Keratinocyte (primary cell): ENCODE measurements around the gene PI3. TPM values are rescaled to one million over a fixed set of nuclear protein-coding genes. Genes with fewer than 3 reads are reported as not detected.

Experiments
- DNase-seq: peaks from one replicate; pipeline ENCODE4 v3.0.0-alpha.2; 2011; ENCODE audit warnings: low read depth, missing footprints, low spot score
- FAIRE-seq: peaks from 2 replicates; lab custom pipeline; 2011; peaks lifted over from hg19 to GRCh38; lab: Jason Lieb, UNC
- H2AFZ ChIP-seq: 2 replicates; pipeline ENCODE4 v1.6.0; 2012; ENCODE audit warnings: low read length, control low read depth, inconsistent platforms; ENCODE audit not compliant: control insufficient read depth
- H3K27ac ChIP-seq: 2 replicates; pipeline ENCODE4 v1.5.1; 2011; ENCODE audit warnings: low read length; ENCODE audit not compliant: control insufficient read depth, insufficient read depth
- H3K27me3 ChIP-seq: 3 replicates; pipeline ENCODE4 v1.6.0; 2011; ENCODE audit warnings: low read length; ENCODE audit not compliant: control insufficient read depth, insufficient read depth; ENCODE audit errors: extremely low read depth
- H3K36me3 ChIP-seq, 2 experiments: 2 replicates in 1 of 2; 3 replicates in 1 of 2; pipeline ENCODE4 v1.5.1; 2011; ENCODE audit warnings: low read length in 2 of 2, mild to moderate bottlenecking in 1 of 2; ENCODE audit not compliant: control insufficient read depth in 2 of 2, insufficient read depth in 2 of 2; ENCODE audit errors: extremely low read depth in 1 of 2
- H3K4me1 ChIP-seq: 3 replicates; pipeline ENCODE4 v1.5.1; 2011; ENCODE audit warnings: low read length; ENCODE audit not compliant: control insufficient read depth, insufficient read depth; ENCODE audit errors: extremely low read depth
- H3K4me2 ChIP-seq: 3 replicates; pipeline ENCODE4 v1.6.0; 2011; ENCODE audit warnings: low read depth, low read length; ENCODE audit not compliant: control insufficient read depth, insufficient read depth; ENCODE audit errors: extremely low read depth
- H3K4me3 ChIP-seq, 3 experiments: fragments of 200-600 bp in 1 of 3; sonication (generic) in 1 of 3; 2 replicates in 2 of 3; 3 replicates in 1 of 3; pipeline ENCODE4 v1.5.1; 2011 to 2016; ENCODE audit warnings: low read length in 3 of 3, mild to moderate bottlenecking in 3 of 3, control low read depth in 2 of 3, inconsistent platforms in 1 of 3, low read depth in 1 of 3, mixed read lengths in 1 of 3, mixed run types in 1 of 3, moderate library complexity in 1 of 3; ENCODE audit not compliant: control insufficient read depth in 2 of 3, insufficient read depth in 2 of 3; ENCODE audit errors: extremely low read depth in 1 of 3
- H3K79me2 ChIP-seq: 2 replicates; pipeline ENCODE4 v1.6.0; 2012; ENCODE audit warnings: low read length; ENCODE audit not compliant: control insufficient read depth, insufficient read depth
- H3K9ac ChIP-seq: 3 replicates; pipeline ENCODE4 v1.6.0; 2011; ENCODE audit warnings: low read length; ENCODE audit not compliant: control insufficient read depth, insufficient read depth; ENCODE audit errors: extremely low read depth
- H3K9me1 ChIP-seq: 3 replicates; pipeline ENCODE4 v1.6.0; 2011; ENCODE audit warnings: low read length; ENCODE audit not compliant: control insufficient read depth, insufficient read depth; ENCODE audit errors: extremely low read depth
- H3K9me3 ChIP-seq: 2 replicates; pipeline ENCODE4 v1.5.1; 2012; ENCODE audit warnings: low read depth, low read length; ENCODE audit not compliant: control insufficient read depth
- H4K20me1 ChIP-seq: 3 replicates; pipeline ENCODE4 v1.6.0; 2011; ENCODE audit warnings: low read length; ENCODE audit not compliant: control insufficient read depth, insufficient read depth; ENCODE audit errors: extremely low read depth
- EZH2 ChIP-seq: IDR thresholded peaks from one replicate; pipeline ENCODE4 v1.6.1; 2012; ENCODE audit warnings: inconsistent platforms, mild to moderate bottlenecking, low read length, moderate library complexity
- dilution Hi-C: fragments of 300-500 bp; cut with MboI; formaldehyde crosslinking; loops from one replicate; pipeline ENCODE4 v1.7.0; 2020; ENCODE audit warnings: low sequenced_read_pairs; ENCODE audit not compliant: extremely low pct_ligation_motif_present
- polyA plus RNA-seq, 5 experiments: library from polyadenylated mRNA; depleted of rRNA in 3 of 5; stranded (reverse) in 3 of 5; stranded (forward) in 1 of 5; unstranded in 1 of 5; fragments of >200 nt; gene quantifications; 1 replicate in 1 of 5; 2 replicates in 3 of 5; 3 replicates in 1 of 5; pipeline versions ENCODE4 v1.2.1 to v1.2.3, GENCODE V29; 2011 to 2012; ENCODE audit warnings: missing spikeins in 2 of 5, low read depth in 1 of 5, low replicate concordance in 1 of 5
- TF ChIP-seq, protein P1 (sequence below), 3 experiments: IDR thresholded peaks in 1 of 3; conservative IDR thresholded peaks in 1 of 3; optimal IDR thresholded peaks in 1 of 3; 2 replicates in 2 of 3; 3 replicates in 1 of 3; pipeline versions ENCODE3 to v1.5.1; 2011; ENCODE audit warnings: low read length in 3 of 3, mild to moderate bottlenecking in 3 of 3, moderate library complexity in 2 of 3, control low read depth in 1 of 3, inconsistent platforms in 1 of 3; ENCODE audit not compliant: insufficient read depth in 2 of 3; ENCODE audit errors: extremely low read depth in 1 of 3

Gene PI3
- polyA plus RNA-seq, 1 donor (not counting 4 experiments of a cell fraction or from before 2014, with no cell fraction given): 71.1 TPM

DNA sequence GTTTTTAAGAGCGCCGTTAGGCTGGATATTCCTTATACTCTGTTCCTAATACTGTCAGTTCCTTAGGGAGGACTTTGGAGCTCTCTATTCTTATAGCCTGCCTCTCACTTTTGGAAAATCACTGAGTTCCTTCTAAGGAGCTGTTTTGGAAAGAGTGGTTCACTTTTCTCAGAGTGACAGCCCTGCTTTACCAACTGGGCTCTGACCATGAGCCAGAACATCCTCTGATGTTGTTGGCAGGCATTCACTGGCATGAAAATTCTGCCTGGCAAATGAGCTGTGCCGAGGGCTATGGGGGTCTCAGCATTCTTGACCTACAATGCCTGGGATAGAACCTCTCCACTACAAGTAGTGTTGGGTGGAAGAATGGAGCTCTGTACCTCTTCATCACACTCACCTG lies 17.2 kb downstream of the PI3 start:
- Histone ChIP-seq H3K27ac (no peak overlapping the region), H3K9me3 (no peaks in the 10 kb centered on the region), H3K9ac (no peak overlapping the region), H3K9me1 (no peaks in the 10 kb centered on the region), H3K27me3 (no peaks in the 10 kb centered on the region), H3K4me2 (no peak overlapping the region), H3K36me3 (no peaks in the 10 kb centered on the region), H3K79me2 (no peaks in the 10 kb centered on the region), H2AFZ (no peak overlapping the region), H3K4me3 (no peak overlapping the region), H3K4me1 (no peaks in the 10 kb centered on the region), H4K20me1 (no peaks in the 10 kb centered on the region)
- dilution Hi-C loops: no loop called here
- FAIRE-seq (no peak), DNase-seq (no peak)
- TF ChIP-seq, protein P1, sequence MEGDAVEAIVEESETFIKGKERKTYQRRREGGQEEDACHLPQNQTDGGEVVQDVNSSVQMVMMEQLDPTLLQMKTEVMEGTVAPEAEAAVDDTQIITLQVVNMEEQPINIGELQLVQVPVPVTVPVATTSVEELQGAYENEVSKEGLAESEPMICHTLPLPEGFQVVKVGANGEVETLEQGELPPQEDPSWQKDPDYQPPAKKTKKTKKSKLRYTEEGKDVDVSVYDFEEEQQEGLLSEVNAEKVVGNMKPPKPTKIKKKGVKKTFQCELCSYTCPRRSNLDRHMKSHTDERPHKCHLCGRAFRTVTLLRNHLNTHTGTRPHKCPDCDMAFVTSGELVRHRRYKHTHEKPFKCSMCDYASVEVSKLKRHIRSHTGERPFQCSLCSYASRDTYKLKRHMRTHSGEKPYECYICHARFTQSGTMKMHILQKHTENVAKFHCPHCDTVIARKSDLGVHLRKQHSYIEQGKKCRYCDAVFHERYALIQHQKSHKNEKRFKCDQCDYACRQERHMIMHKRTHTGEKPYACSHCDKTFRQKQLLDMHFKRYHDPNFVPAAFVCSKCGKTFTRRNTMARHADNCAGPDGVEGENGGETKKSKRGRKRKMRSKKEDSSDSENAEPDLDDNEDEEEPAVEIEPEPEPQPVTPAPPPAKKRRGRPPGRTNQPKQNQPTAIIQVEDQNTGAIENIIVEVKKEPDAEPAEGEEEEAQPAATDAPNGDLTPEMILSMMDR (optimal IDR thresholded peaks at IDR 0.05 in 1 of 3, IDR thresholded peaks at IDR 0.05 in 1 of 3, conservative IDR thresholded peaks at IDR 0.05 in 1 of 3; ENCODE audit: extremely low read depth in 1 of 3, insufficient read depth in 2 of 3, low read length in 3 of 3): no peak
- no peak for TF ChIP-seq EZH2

DNA sequence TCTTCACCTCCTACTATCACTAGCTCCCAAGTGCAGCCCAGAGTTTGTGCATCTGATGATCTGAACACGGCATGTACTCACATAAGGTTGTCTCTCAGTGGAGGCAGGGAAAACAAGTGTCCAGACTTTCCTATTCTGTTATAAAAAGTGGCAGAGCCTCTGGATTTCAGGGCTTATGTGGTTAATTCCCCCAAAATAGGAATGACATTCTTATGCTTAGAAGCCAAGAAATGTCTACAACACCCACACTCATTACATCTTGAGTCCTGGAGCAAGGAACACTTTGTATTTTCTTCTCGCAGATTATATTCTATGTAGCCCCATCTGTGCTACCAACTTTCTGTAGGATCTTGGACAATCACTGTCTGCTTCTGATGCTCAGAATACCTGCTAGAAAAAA lies 18.6 kb downstream of the PI3 start:
- no peak for DNase-seq
- Histone ChIP-seq H3K9me1 (no peaks in the 10 kb centered on the region), H3K4me3 (no peak overlapping the region), H3K27ac (no peak overlapping the region), H3K4me2 (no peak overlapping the region), H3K36me3 (no peaks in the 10 kb centered on the region), H3K27me3 (peaks cover 4% of the 10 kb centered on the region), H3K9me3 (no peaks in the 10 kb centered on the region), H4K20me1 (no peaks in the 10 kb centered on the region), H3K4me1 (no peaks in the 10 kb centered on the region), H2AFZ (no peak overlapping the region), H3K9ac (no peak overlapping the region), H3K79me2 (no peaks in the 10 kb centered on the region)
- TF ChIP-seq, protein P1 (optimal IDR thresholded peaks at IDR 0.05 in 1 of 3, IDR thresholded peaks at IDR 0.05 in 1 of 3, conservative IDR thresholded peaks at IDR 0.05 in 1 of 3; ENCODE audit: extremely low read depth in 1 of 3, insufficient read depth in 2 of 3, low read length in 3 of 3): no peak
- TF ChIP-seq EZH2: no peak
- FAIRE-seq: no peak
- dilution Hi-C loops: no loop called here
